Measurements from ENCODE around the gene RPS14. TPM values are rescaled to one million over a fixed set of nuclear protein-coding genes. Genes with fewer than 3 reads are reported as not detected.

The RPS14 gene
- total RNA-seq, 1 experiment from 2014 or later = 1,789 TPM

GRCh38 chr5:150413176-150413901 lies 36.2 kb downstream of the RPS14 start:
- no peak for DNase-seq (ENCODE audit: low spot score)
- H3K4me1 ChIP-seq (ENCODE audit: insufficient read depth, low read length, poor library complexity, severe bottlenecking) = peaks cover 8% of the 10 kb centered on the region
- H3K9me3 ChIP-seq (ENCODE audit: low read depth, low read length, poor library complexity, severe bottlenecking) = no peaks in the 10 kb centered on the region
- H3K27ac ChIP-seq (ENCODE audit: low read depth, low read length, poor library complexity, severe bottlenecking) = no peak overlapping the region
- no peaks in the 10 kb centered on the region for H3K36me3 ChIP-seq (ENCODE audit: insufficient read depth, low read length, poor library complexity, severe bottlenecking)
- no TSS peak for BruUV-seq (replicated peaks)
- intact Hi-C loops (cut with micrococcal nuclease; ENCODE audit: unreplicated experiment) = no loop called here
- no peak overlapping the region for H3K4me3 ChIP-seq (ENCODE audit: low read depth, low read length, poor library complexity, severe bottlenecking)
- CTCF ChIA-PET = no interaction called here
- no peak for TF ChIP-seq CTCF (conservative IDR thresholded peaks at IDR 0.05; ENCODE audit: low read depth, low read length)
- TF ChIP-seq EZH2 (IDR thresholded peaks at IDR 0.05; ENCODE audit: borderline replicate concordance, low read depth, low read length, poor library complexity, severe bottlenecking) = no peak
- POLR2A ChIA-PET (ENCODE audit: low non-redundant PET) = no interaction called here
- no peaks in the 10 kb centered on the region for H3K27me3 ChIP-seq (replicated peaks; ENCODE audit: insufficient read depth, low read depth, low read length, poor library complexity)

GRCh38 chr5:150412319-150413175 lies 37.0 kb downstream of the RPS14 start, which contains the start of gene CD74:
CD74 (minus strand) TSS chr5:150412910; CDS start chr5:150412749, 161 bp downstream.
- Histone ChIP-seq H3K36me3 (ENCODE audit: insufficient read depth, low read length, poor library complexity, severe bottlenecking) (no peaks in the 10 kb centered on the region), H3K4me3 (ENCODE audit: low read depth, low read length, poor library complexity, severe bottlenecking) (no peak within 1 kb of the TSS), H3K4me1 (ENCODE audit: insufficient read depth, low read length, poor library complexity, severe bottlenecking) (peaks cover 8% of the 10 kb centered on the region), H3K9me3 (ENCODE audit: low read depth, low read length, poor library complexity, severe bottlenecking) (no peaks in the 10 kb centered on the region), H3K27ac (ENCODE audit: low read depth, low read length, poor library complexity, severe bottlenecking) (no peak within 1 kb of the TSS), H3K27me3 (replicated peaks; ENCODE audit: insufficient read depth, low read depth, low read length, poor library complexity) (no peaks in the 10 kb centered on the region)
- POLR2A ChIA-PET (ENCODE audit: low non-redundant PET) = no interaction called here
- intact Hi-C loops (cut with micrococcal nuclease; ENCODE audit: unreplicated experiment) = no loop called here
- no TSS peak for BruUV-seq (replicated peaks)
- CTCF ChIA-PET = no interaction called here
- TF ChIP-seq EZH2 (IDR thresholded peaks at IDR 0.05; ENCODE audit: borderline replicate concordance, low read depth, low read length, poor library complexity, severe bottlenecking) (no peak), CTCF (conservative IDR thresholded peaks at IDR 0.05; ENCODE audit: low read depth, low read length) (no peak)
- no peak for DNase-seq (ENCODE audit: low spot score)

GRCh38 chr5:150411245-150411979 lies 38.1 kb downstream of the RPS14 start:
- no peak for DNase-seq (ENCODE audit: low spot score)
- BruUV-seq (replicated peaks) = no TSS peak
- CTCF ChIA-PET = no interaction called here

More at GRCh38 chr5:150411245-150411979, 38.1 kb downstream of the RPS14 start:
- intact Hi-C loops (cut with micrococcal nuclease; ENCODE audit: unreplicated experiment) = no loop called here
- Histone ChIP-seq H3K9me3 (ENCODE audit: low read depth, low read length, poor library complexity, severe bottlenecking) (no peaks in the 10 kb centered on the region), H3K27ac (ENCODE audit: low read depth, low read length, poor library complexity, severe bottlenecking) (no peak overlapping the region), H3K27me3 (replicated peaks; ENCODE audit: insufficient read depth, low read depth, low read length, poor library complexity) (no peaks in the 10 kb centered on the region), H3K4me1 (ENCODE audit: insufficient read depth, low read length, poor library complexity, severe bottlenecking) (peaks cover 8% of the 10 kb centered on the region), H3K36me3 (ENCODE audit: insufficient read depth, low read length, poor library complexity, severe bottlenecking) (no peaks in the 10 kb centered on the region), H3K4me3 (ENCODE audit: low read depth, low read length, poor library complexity, severe bottlenecking) (no peak overlapping the region)
- TF ChIP-seq EZH2 (IDR thresholded peaks at IDR 0.05; ENCODE audit: borderline replicate concordance, low read depth, low read length, poor library complexity, severe bottlenecking) (no peak), CTCF (conservative IDR thresholded peaks at IDR 0.05; ENCODE audit: low read depth, low read length) (no peak)
- POLR2A ChIA-PET (ENCODE audit: low non-redundant PET) = no interaction called here
